Mesenchymal stem cell (in vitro differentiated cells and primary cell): ENCODE measurements around the gene ZNF148.
"Not testable (repeated sequence)": the region's sequence is repeated elsewhere in the genome, so short reads cannot be mapped to it uniquely, and the experiment has no call there.

Experiments used
- DNase-seq: peaks from one replicate; pipeline ENCODE4 v3.0.0-alpha.2; 2013
- H2AFZ ChIP-seq: one replicate; pipeline ENCODE4 v1.6.1; 2013; ENCODE audit warnings: low read depth, mild to moderate bottlenecking, control low read depth, inconsistent platforms, low read length, moderate library complexity
- H2AK5ac ChIP-seq: 2 replicates; pipeline ENCODE4 v1.6.1; 2013; ENCODE audit warnings: low read length, moderate library complexity, mild to moderate bottlenecking, inconsistent platforms; ENCODE audit not compliant: severe bottlenecking
- H2BK120ac ChIP-seq: one replicate; pipeline ENCODE4 v1.6.1; 2013; ENCODE audit warnings: low read depth, mild to moderate bottlenecking, inconsistent platforms, low read length, moderate library complexity
- H2BK12ac ChIP-seq, 2 experiments: one replicate each; pipeline ENCODE4 v1.6.1; 2013; ENCODE audit warnings: inconsistent platforms in 2 of 2, low read length in 2 of 2, mild to moderate bottlenecking in 2 of 2, moderate library complexity in 2 of 2, control low read depth in 1 of 2
- H2BK15ac ChIP-seq: one replicate; pipeline ENCODE4 v1.6.1; 2013; ENCODE audit warnings: mild to moderate bottlenecking, low read depth, inconsistent platforms; ENCODE audit not compliant: poor library complexity, severe bottlenecking
- H2BK5ac ChIP-seq: 2 replicates; pipeline ENCODE4 v1.6.1; 2013; ENCODE audit warnings: low read depth, mild to moderate bottlenecking, low read length, control low read depth, inconsistent platforms; ENCODE audit not compliant: poor library complexity, severe bottlenecking
- H3K14ac ChIP-seq, 2 experiments: one replicate each; pipeline ENCODE4 v1.6.1; 2013; ENCODE audit warnings: inconsistent platforms in 2 of 2, low read length in 2 of 2, control low read depth in 1 of 2, mild to moderate bottlenecking in 1 of 2, moderate library complexity in 1 of 2
- H3K18ac ChIP-seq, 2 experiments: one replicate each; pipeline ENCODE4 v1.6.1; 2013; ENCODE audit warnings: inconsistent platforms in 2 of 2, low read length in 2 of 2, control low read depth in 1 of 2, low read depth in 1 of 2, mild to moderate bottlenecking in 1 of 2
- H3K23ac ChIP-seq, 2 experiments: one replicate each; pipeline ENCODE4 v1.6.1; 2013; ENCODE audit warnings: inconsistent platforms in 2 of 2, low read length in 2 of 2, mild to moderate bottlenecking in 2 of 2, moderate library complexity in 2 of 2, control low read depth in 1 of 2
- H3K27ac ChIP-seq: 2 replicates; pipeline ENCODE4 v1.5.1; 2013; ENCODE audit warnings: mild to moderate bottlenecking, moderate library complexity, low read length, control low read depth, inconsistent platforms; ENCODE audit not compliant: poor library complexity, severe bottlenecking
- H3K27me3 ChIP-seq, 2 experiments: 2 replicates each; pipeline versions ENCODE4 v1.6.1 to v1.7.0; 2013; ENCODE audit warnings: low read length in 2 of 2, mild to moderate bottlenecking in 2 of 2, moderate library complexity in 2 of 2, control low read depth in 1 of 2, inconsistent platforms in 1 of 2; ENCODE audit not compliant: control insufficient read depth in 1 of 2, insufficient read depth in 1 of 2
- H3K36me3 ChIP-seq, 2 experiments: 2 replicates each; pipeline versions ENCODE4 v1.6.1 to v1.7.0; 2013; ENCODE audit warnings: low read length in 2 of 2, control low read depth in 1 of 2, inconsistent platforms in 1 of 2, low read depth in 1 of 2, mild to moderate bottlenecking in 1 of 2; ENCODE audit not compliant: insufficient read depth in 2 of 2, control insufficient read depth in 1 of 2
- H3K4ac ChIP-seq, 2 experiments: one replicate each; pipeline ENCODE4 v1.6.1; 2013; ENCODE audit warnings: inconsistent platforms in 2 of 2, low read length in 2 of 2, mild to moderate bottlenecking in 2 of 2, moderate library complexity in 2 of 2, control low read depth in 1 of 2, low read depth in 1 of 2
- H3K4me1 ChIP-seq: 2 replicates; pipeline ENCODE4 v1.6.1; 2013; ENCODE audit warnings: low read depth, low read length, control low read depth; ENCODE audit not compliant: control insufficient read depth, insufficient read depth
- H3K4me2 ChIP-seq: 2 replicates; pipeline ENCODE4 v1.6.1; 2013; ENCODE audit warnings: low read length, mild to moderate bottlenecking, inconsistent platforms; ENCODE audit not compliant: poor library complexity, severe bottlenecking
- H3K4me3 ChIP-seq, 2 experiments: 2 replicates each; pipeline versions ENCODE4 v1.5.1 to v1.7.0; 2013; ENCODE audit warnings: low read length in 2 of 2, mild to moderate bottlenecking in 2 of 2, control low read depth in 1 of 2, low read depth in 1 of 2; ENCODE audit not compliant: insufficient read depth in 1 of 2
- H3K79me1 ChIP-seq: replicated peaks from 2 replicates; pipeline ENCODE4 v1.6.1; 2013; ENCODE audit warnings: mild to moderate bottlenecking, control low read depth, low read length, inconsistent platforms; ENCODE audit not compliant: poor library complexity, severe bottlenecking
- H3K9ac ChIP-seq: 2 replicates; pipeline ENCODE4 v1.7.0; 2013; ENCODE audit warnings: mild to moderate bottlenecking, low read length, moderate library complexity
- H3K9me3 ChIP-seq: 2 replicates; pipeline ENCODE4 v1.7.0; 2013; ENCODE audit warnings: mild to moderate bottlenecking, low read length; ENCODE audit not compliant: control insufficient read depth
- H4K8ac ChIP-seq: one replicate; pipeline ENCODE4 v1.6.1; 2013; ENCODE audit warnings: inconsistent platforms, mild to moderate bottlenecking, low read length, moderate library complexity
- H4K91ac ChIP-seq: one replicate; pipeline ENCODE4 v1.6.1; 2013; ENCODE audit warnings: mild to moderate bottlenecking, low read length, inconsistent platforms
- WGBS: methylation state at CpG from one replicate; pipeline ENCODE4 v1.1.7; 2013; ENCODE audit warnings: mixed read lengths; 5-methylcytosine and 5-hydroxymethylcytosine counted together

Gene ZNF148

GRCh38 chr3:125395091-125395490 is 20.0 kb upstream of the ZNF148 start:
- Histone ChIP-seq H3K23ac (no peak overlapping the region), H3K9me3 (peaks cover 5% of the 10 kb centered on the region), H2BK12ac (no peak overlapping the region), H2BK15ac (no peak overlapping the region), H2BK120ac (no peak overlapping the region), H4K91ac (no peak overlapping the region), H3K4me1 (no peaks in the 10 kb centered on the region), H3K27me3 (peaks cover 0 to 8% of the 10 kb centered on the region in 2 experiments), H2BK5ac (no peak overlapping the region), H4K8ac (no peak overlapping the region), H3K9ac (no peak overlapping the region), H2AK5ac (no peak overlapping the region), H3K18ac (no peak overlapping the region), H3K4ac (no peak overlapping the region), H3K4me3 (no peak overlapping the region), H3K27ac (no peak overlapping the region), H3K36me3 (no peaks in the 10 kb centered on the region), H3K14ac (no peak overlapping the region), H2AFZ (no peak overlapping the region), H3K4me2 (no peak overlapping the region), H3K79me1 (no peaks in the 10 kb centered on the region)
- no peak for DNase-seq
- WGBS, result 98% methylated on average over 2 of the region's 2 CpGs

GRCh38 chr3:125394406-125394805 is 19.3 kb upstream of the ZNF148 start:
- Histone ChIP-seq H2AFZ (no peak overlapping the region), H3K4ac (no peak overlapping the region), H2BK120ac (no peak overlapping the region), H3K4me1 (no peaks in the 10 kb centered on the region), H4K8ac (no peak overlapping the region), H4K91ac (no peak overlapping the region), H3K36me3 (no peaks in the 10 kb centered on the region), H3K4me3 (no peak overlapping the region), H3K79me1 (no peaks in the 10 kb centered on the region), H3K18ac (no peak overlapping the region), H3K27ac (no peak overlapping the region), H3K23ac (no peak overlapping the region), H2BK12ac (no peak overlapping the region), H3K9me3 (peaks cover 5% of the 10 kb centered on the region), H2BK5ac (no peak overlapping the region), H2AK5ac (no peak overlapping the region), H3K4me2 (no peak overlapping the region), H3K9ac (no peak overlapping the region), H2BK15ac (no peak overlapping the region), H3K14ac (no peak overlapping the region), H3K27me3 (peaks cover 0 to 8% of the 10 kb centered on the region in 2 experiments)
- 83% methylated on average over 3 of the region's 3 CpGs for WGBS
- no peak for DNase-seq

- H2BK120ac ChIP-seq, result no peak overlapping the region
- DNase-seq, result no peak
Measured at GRCh38 chr3:125389282-125389681, 14.2 kb upstream of the ZNF148 start.

GRCh38 chr3:125388369-125388768 is 13.2 kb upstream of the ZNF148 start:
- H3K27me3 ChIP-seq, H2AK5ac ChIP-seq, H3K27ac ChIP-seq, H3K4me3 ChIP-seq, H3K4ac ChIP-seq, H3K9ac ChIP-seq, H3K36me3 ChIP-seq, H3K18ac ChIP-seq, DNase-seq, H3K9me3 ChIP-seq, H2BK5ac ChIP-seq, H3K4me1 ChIP-seq, H2BK12ac ChIP-seq, H2BK15ac ChIP-seq, H3K23ac ChIP-seq, H4K8ac ChIP-seq, H2BK120ac ChIP-seq, H3K14ac ChIP-seq, H4K91ac ChIP-seq, H2AFZ ChIP-seq, H3K4me2 ChIP-seq, H3K79me1 ChIP-seq: not testable (repeated sequence)
- WGBS, result 95% methylated on average over 4 of the region's 5 CpGs

More at GRCh38 chr3:125389282-125389681, 14.2 kb upstream of the ZNF148 start:
- no peaks in the 10 kb centered on the region for H3K4me1 ChIP-seq
- no peak overlapping the region for H2AK5ac ChIP-seq
- no peak overlapping the region for H2BK15ac ChIP-seq
- H2BK12ac ChIP-seq, result no peak overlapping the region
- H3K4ac ChIP-seq, result no peak overlapping the region
- no peak overlapping the region for H3K23ac ChIP-seq
- no peak overlapping the region for H4K91ac ChIP-seq
- no peak overlapping the region for H4K8ac ChIP-seq
- no peaks in the 10 kb centered on the region for H3K27me3 ChIP-seq
- H3K4me3 ChIP-seq, result no peak overlapping the region
- H3K36me3 ChIP-seq, result no peaks in the 10 kb centered on the region
- no peaks in the 10 kb centered on the region for H3K9me3 ChIP-seq
- 90% methylated on average over 7 of the region's 7 CpGs for WGBS
- no peak overlapping the region for H3K14ac ChIP-seq
- no peak overlapping the region for H3K18ac ChIP-seq
- no peak overlapping the region for H3K9ac ChIP-seq
- no peak overlapping the region for H2BK5ac ChIP-seq
- H3K4me2 ChIP-seq, result no peak overlapping the region
- no peak overlapping the region for H3K27ac ChIP-seq
- H3K79me1 ChIP-seq, result no peaks in the 10 kb centered on the region
- H2AFZ ChIP-seq, result no peak overlapping the region
